Upper lobe of left lung (tissue), 6 donors: ENCODE results near the gene HACD4. TPM values are rescaled to one million over a fixed set of nuclear protein-coding genes. Genes with fewer than 3 reads are reported as not detected.

Experiments
- ATAC-seq, 2 donors: fragments of 200-7000 bp; cut with Tn5 transposase; one replicate each; pipeline ENCODE4 v1.9.1; 2022; ENCODE audit warnings: mild to moderate bottlenecking in 2 of 2, moderate library complexity in 2 of 2; ENCODE audit not compliant: low FRiP score in 2 of 2
- DNase-seq, 2 donors: peaks; one replicate each; pipeline ENCODE4 v3.0.0-alpha.2; 2019 to 2020
- H3K27ac ChIP-seq, 4 donors: fragments of 200-600 bp; sonication (generic); one replicate each; pipeline ENCODE4 v1.5.1; 2016 to 2019
- H3K27me3 ChIP-seq, 4 donors: fragments of 200-600 bp; sonication (generic); one replicate each; pipeline ENCODE4 v1.5.1; 2017 to 2019
- H3K36me3 ChIP-seq, 4 donors: fragments of 200-600 bp; sonication (generic); one replicate each; pipeline ENCODE4 v1.5.1; 2016 to 2019
- H3K4me1 ChIP-seq, 4 donors: fragments of 200-600 bp; sonication (generic); one replicate each; pipeline ENCODE4 v1.5.1; 2018 to 2019
- H3K4me3 ChIP-seq, 4 donors: fragments of 200-600 bp; sonication (generic); one replicate each; pipeline ENCODE4 v1.5.1; 2017 to 2019; ENCODE audit warnings: mild to moderate bottlenecking in 2 of 4, moderate library complexity in 1 of 4
- H3K9me3 ChIP-seq, 4 donors: fragments of 200-600 bp; sonication (generic); one replicate each; pipeline ENCODE4 v1.5.1; 2018 to 2019
- CTCF ChIP-seq, 6 experiments: fragments of 450-650 bp in 4 of 6; fragments of 200-600 bp in 2 of 6; sonication (generic) in 2 of 6; IDR thresholded peaks; one replicate each; pipeline ENCODE4 v1.5.1; 2016 to 2019; ENCODE audit warnings: antibody characterized with exemption in 6 of 6
- EP300 ChIP-seq, 4 donors: sonication (generic); formaldehyde crosslinking; IDR thresholded peaks; one replicate each; pipeline ENCODE4 v1.5.1; 2017; ENCODE audit warnings: antibody characterized with exemption in 4 of 4, control low read depth in 2 of 4
- POLR2A ChIP-seq, 4 donors: fragments of 450-650 bp; IDR thresholded peaks; one replicate each; pipeline ENCODE4 v1.5.1; 2016 to 2017; ENCODE audit warnings: antibody characterized with exemption in 4 of 4, mild to moderate bottlenecking in 2 of 4
- POLR2AphosphoS5 ChIP-seq, 2 donors: sonication (generic); formaldehyde crosslinking; IDR thresholded peaks; one replicate each; pipeline ENCODE4 v1.5.1; 2017; ENCODE audit warnings: antibody characterized with exemption in 2 of 2
- WGBS, 2 donors: methylation state at CpG; one replicate each; pipeline ENCODE4 v1.1.5; 2017 to 2018; 5-methylcytosine and 5-hydroxymethylcytosine counted together
- total RNA-seq, 6 donors: library from RNA; depleted of rRNA in 4 of 6; stranded (reverse); fragments of >200 nt in 4 of 6; gene quantifications; one replicate each; pipeline versions ENCODE4 v1.1.0 to v1.2.1, GENCODE V29; 2016 to 2021
- donor health status: DM: no; HTN: no; CAD: no; lungs with moderate emphysema.
- donor health status: DM: no; HTN: yes; CAD: no; lungs with severe emphysema.

The HACD4 gene
- total RNA-seq, 6 donors from 2014 or later: 2.7 to 17.7 (median 7.3) TPM

- Histone ChIP-seq H3K27me3 (no peaks in the 10 kb centered on the region), H3K4me1 (peaks cover 0 to 4% (median 2%) of the 10 kb centered on the region in 4 donors), H3K27ac (no peak overlapping the region), H3K4me3 (no peak overlapping the region), H3K36me3 (no peaks in the 10 kb centered on the region), H3K9me3 (no peaks in the 10 kb centered on the region)
- ATAC-seq: no peak
- TF ChIP-seq POLR2AphosphoS5 (IDR thresholded peaks at IDR 0.05) (no peak), CTCF (IDR thresholded peaks at IDR 0.05) (no peak), EP300 (IDR thresholded peaks at IDR 0.05) (no peak), POLR2A (IDR thresholded peaks at IDR 0.05) (no peak)
- WGBS, 2 donors: 65 to 79% methylated on average over 3 of the region's 3 CpGs
- no peak for DNase-seq
These were observed 44.0 kb upstream of the HACD4 start for GRCh38 chr9:21075484-21075883.

DNA sequence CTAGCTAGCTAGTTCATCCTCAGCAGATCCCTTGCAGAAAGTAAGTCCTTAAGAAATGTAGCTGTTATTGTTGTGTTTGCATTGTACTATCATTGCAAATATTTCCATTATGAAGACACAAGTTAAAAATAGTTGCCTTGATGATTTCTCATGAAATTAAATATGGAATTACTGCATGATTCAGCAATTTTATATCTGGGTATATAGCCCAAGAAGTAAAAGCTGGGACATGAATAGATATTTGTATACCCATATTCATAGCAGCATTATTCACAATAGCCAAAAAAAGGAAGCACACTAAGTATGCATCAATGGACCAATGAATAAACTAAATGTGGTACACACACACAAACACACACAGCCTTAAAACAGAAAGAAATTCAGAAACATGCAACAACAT lies 39.5 kb upstream of the HACD4 start:
- no peaks in the 10 kb centered on the region for H3K9me3 ChIP-seq
- no peak overlapping the region for H3K4me3 ChIP-seq
- no peak for ATAC-seq
- no peak for DNase-seq
- TF ChIP-seq POLR2A (IDR thresholded peaks at IDR 0.05) (no peak), EP300 (IDR thresholded peaks at IDR 0.05) (no peak), POLR2AphosphoS5 (IDR thresholded peaks at IDR 0.05) (no peak), CTCF (IDR thresholded peaks at IDR 0.05) (no peak)
- no peaks in the 10 kb centered on the region for H3K27me3 ChIP-seq
- H3K36me3 ChIP-seq: no peaks in the 10 kb centered on the region
- H3K4me1 ChIP-seq: peaks cover 6 to 10% (median 9%) of the 10 kb centered on the region in 4 donors
- no peak overlapping the region for H3K27ac ChIP-seq

DNA sequence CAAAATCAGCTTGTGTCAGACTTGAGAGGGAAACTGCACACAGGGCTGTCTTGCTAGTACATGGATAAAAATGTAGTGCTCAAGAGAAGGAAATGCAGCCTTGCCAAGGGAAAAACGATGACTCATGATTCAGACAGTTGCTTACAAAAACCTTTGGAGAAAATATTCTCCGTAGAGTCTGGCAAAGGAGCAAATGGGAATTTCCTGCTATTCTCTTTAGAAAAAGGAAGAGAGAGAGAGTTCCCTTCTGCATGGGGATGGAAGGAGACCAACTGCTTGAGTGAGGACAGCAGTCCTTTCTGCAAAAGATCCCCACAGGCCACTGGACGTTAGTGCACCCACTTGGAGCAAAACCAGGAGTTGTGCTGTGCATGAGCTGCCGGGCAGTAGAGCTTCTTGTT lies 38.7 kb upstream of the HACD4 start:
- Histone ChIP-seq H3K27ac (peak overlapping the region in 1 of 4 donors; percentile 43), H3K4me1 (peaks cover 6 to 10% (median 9%) of the 10 kb centered on the region in 4 donors), H3K36me3 (no peaks in the 10 kb centered on the region), H3K4me3 (peak overlapping the region in 1 of 4 donors; percentile 4), H3K27me3 (no peaks in the 10 kb centered on the region), H3K9me3 (no peaks in the 10 kb centered on the region)
- 7 to 21% methylated on average over 4 of the region's 4 CpGs for WGBS, 2 donors
- peak in 1 of 2 donors; percentile 47 for DNase-seq
- no peak for TF ChIP-seq EP300 (IDR thresholded peaks at IDR 0.05)
- TF ChIP-seq CTCF (IDR thresholded peaks at IDR 0.05): peak; percentile 11 to 41 (median 20)
- TF ChIP-seq POLR2A (IDR thresholded peaks at IDR 0.05): no peak
- no peak for TF ChIP-seq POLR2AphosphoS5 (IDR thresholded peaks at IDR 0.05)
- peak; percentile 66 to 93 for ATAC-seq

- no peak for DNase-seq
- no peaks in the 10 kb centered on the region for H3K36me3 ChIP-seq
- H3K27me3 ChIP-seq: no peaks in the 10 kb centered on the region
- no peak for ATAC-seq
- no peaks in the 10 kb centered on the region for H3K4me1 ChIP-seq
- no peak overlapping the region for H3K4me3 ChIP-seq
- H3K27ac ChIP-seq: no peak overlapping the region
- H3K9me3 ChIP-seq: no peaks in the 10 kb centered on the region
- TF ChIP-seq POLR2AphosphoS5 (IDR thresholded peaks at IDR 0.05) (no peak), CTCF (IDR thresholded peaks at IDR 0.05) (no peak)
- WGBS, 2 donors: 56 to 57% methylated on average over 2 of the region's 2 CpGs
These were observed 29.6 kb upstream of the HACD4 start for GRCh38 chr9:21060919-21061561.

- Histone ChIP-seq H3K4me3 (no peak overlapping the region), H3K4me1 (no peaks in the 10 kb centered on the region), H3K36me3 (no peaks in the 10 kb centered on the region), H3K9me3 (no peaks in the 10 kb centered on the region), H3K27me3 (no peaks in the 10 kb centered on the region), H3K27ac (no peak overlapping the region)
- ATAC-seq (no peak), DNase-seq (no peak)
- WGBS, 2 donors: 31 to 37% methylated on average over 1 of the region's 1 CpG
- TF ChIP-seq POLR2A (IDR thresholded peaks at IDR 0.05) (no peak), POLR2AphosphoS5 (IDR thresholded peaks at IDR 0.05) (no peak), CTCF (IDR thresholded peaks at IDR 0.05) (no peak), EP300 (IDR thresholded peaks at IDR 0.05) (no peak)
These were observed 25.5 kb upstream of the HACD4 start for GRCh38 chr9:21056931-21057330.
